Panc1 (cell line): Measurements from ENCODE around the gene CLTC. TPM values are rescaled to one million over a fixed set of nuclear protein-coding genes. Genes with fewer than 3 reads are reported as not detected.

Experiments
- ATAC-seq: fragments of 200-7000 bp; cut with Tn5 transposase; 2 replicates; pipeline ENCODE4 v1.9.1; 2020; ENCODE audit warnings: mild to moderate bottlenecking, moderate library complexity
- BruUV-seq: library from RNA; stranded (reverse); fragments of 400-500 nt; replicated peaks from 2 replicates; lab custom pipeline; 2021; lab: Mats Ljungman, UMichigan
- CTCF ChIA-PET: fragments of 300-600 bp; sonication (Branson Sonifier 250); formaldehyde crosslinking; loops from one replicate; lab custom pipeline; 2022; ENCODE audit warnings: antibody characterized with exemption; lab: Charles Lee
- POLR2A ChIA-PET: fragments of 300-600 bp; sonication (Branson Sonifier 250); formaldehyde crosslinking; loops from one replicate; lab custom pipeline; 2022; ENCODE audit warnings: antibody characterized with exemption; lab: Charles Lee
- DNase-seq: peaks from one replicate; pipeline ENCODE4 v3.0.0-alpha.2; 2010; ENCODE audit warnings: low read depth, low spot score
- H3K27ac ChIP-seq: 2 replicates; pipeline ENCODE4 v1.5.1; 2011; ENCODE audit warnings: mild to moderate bottlenecking, low read length, inconsistent platforms
- H3K27me3 ChIP-seq: fragments of 200-500 bp; sonication (Bioruptor generic); 2 replicates; pipeline ENCODE4 v1.6.0; 2014; ENCODE audit warnings: low read length, inconsistent platforms; ENCODE audit not compliant: control insufficient read depth, insufficient read depth
- H3K36me3 ChIP-seq: fragments of 200-500 bp; sonication (Bioruptor generic); 2 replicates; pipeline ENCODE4 v1.5.1; 2014; ENCODE audit warnings: inconsistent platforms, mild to moderate bottlenecking, low read length, moderate library complexity; ENCODE audit not compliant: control insufficient read depth, insufficient read depth
- H3K4me1 ChIP-seq: 2 replicates; pipeline ENCODE4 v1.5.1; 2011; ENCODE audit warnings: inconsistent platforms, mild to moderate bottlenecking, low read length, moderate library complexity; ENCODE audit not compliant: control insufficient read depth, insufficient read depth
- H3K4me3 ChIP-seq, 2 experiments: 2 replicates each; pipeline ENCODE4 v1.5.1; 2011 to 2012; ENCODE audit warnings: low read depth in 2 of 2, low read length in 2 of 2, mild to moderate bottlenecking in 2 of 2, inconsistent platforms in 1 of 2, moderate library complexity in 1 of 2
- H3K9me3 ChIP-seq: fragments of 200-500 bp; sonication (Bioruptor generic); 2 replicates; pipeline ENCODE4 v1.5.1; 2014; ENCODE audit warnings: low read depth, mild to moderate bottlenecking, inconsistent platforms, low read length, moderate library complexity; ENCODE audit not compliant: control insufficient read depth, insufficient read depth
- POLR2AphosphoS5 ChIP-seq: IDR thresholded peaks from 2 replicates; pipeline ENCODE4 v1.6.1; 2012; ENCODE audit warnings: mild to moderate bottlenecking, low read depth, low read length, moderate library complexity
- SIN3A ChIP-seq: IDR thresholded peaks from 2 replicates; pipeline ENCODE4 v1.6.1; 2012; ENCODE audit warnings: low read depth, mild to moderate bottlenecking, low read length, moderate library complexity, borderline replicate concordance; ENCODE audit not compliant: insufficient read depth
- TCF7L2 ChIP-seq: IDR thresholded peaks from 2 replicates; pipeline ENCODE4 v1.6.1; 2011; ENCODE audit warnings: mild to moderate bottlenecking, low read depth, low read length, inconsistent platforms
- in situ Hi-C: cut with HindIII; loops from 2 replicates; pipeline ENCODE4 v1.10.0; 2016; ENCODE audit warnings: low sequenced_read_pairs, low pct_unique_long_range_greater_than_20kb
- intact Hi-C: fragments of 100-400 bp; cut with micrococcal nuclease; formaldehyde crosslinking; loops from one replicate; pipeline ENCODE4 v1.10.0; 2022; ENCODE audit not compliant: unreplicated experiment
- total RNA-seq: library from RNA; stranded (reverse); gene quantifications from one replicate; pipeline ENCODE4 v1.2.1, GENCODE V29; 2021; ENCODE audit not compliant: unreplicated experiment
- TF ChIP-seq, protein P1 (sequence below), 2 experiments: IDR thresholded peaks; 2 replicates each; pipeline ENCODE4 v1.6.1; 2011 to 2012; ENCODE audit warnings: low read depth in 2 of 2, control low read depth in 1 of 2, low read length in 1 of 2, mild to moderate bottlenecking in 1 of 2, moderate library complexity in 1 of 2; ENCODE audit not compliant: insufficient read depth in 1 of 2
- TF ChIP-seq, protein P2 (sequence below): fragments of 450-650 bp; IDR thresholded peaks from 2 replicates; pipeline ENCODE4 v1.5.1; 2017; ENCODE audit warnings: mild to moderate bottlenecking

CLTC gene
- total RNA-seq, 1 experiment from 2014 or later = 221 TPM

DNA sequence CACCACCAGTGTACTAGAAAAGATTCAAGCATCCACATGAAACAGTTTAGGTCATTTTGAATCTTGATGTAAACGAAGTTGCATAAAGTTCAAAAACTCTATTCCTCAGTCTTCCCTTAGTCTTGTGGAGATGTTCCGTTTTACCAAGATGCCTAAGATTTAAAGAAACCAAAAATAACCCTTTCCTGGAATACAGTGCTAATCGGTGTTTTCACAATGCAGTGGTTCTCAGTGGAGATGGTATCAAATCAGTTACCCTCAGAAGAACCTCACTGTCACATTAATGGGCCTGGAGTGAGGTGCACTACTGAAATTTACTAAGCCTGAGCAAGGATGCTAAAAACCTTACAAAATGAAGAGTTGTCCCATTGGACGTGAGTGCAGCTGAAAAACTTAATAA lies 78.4 kb downstream of the CLTC start:
- Histone ChIP-seq H3K4me1 (peaks cover 50% of the 10 kb centered on the region), H3K36me3 (peaks cover 48% of the 10 kb centered on the region), H3K27ac (peak overlapping the region; percentile 79), H3K9me3 (no peaks in the 10 kb centered on the region), H3K4me3 (no peak overlapping the region), H3K27me3 (no peaks in the 10 kb centered on the region)
- CTCF ChIA-PET = no interaction called here
- in situ Hi-C loops = no loop called here
- DNase-seq = no peak
- intact Hi-C loops = no loop called here
- POLR2A ChIA-PET = no interaction called here
- BruUV-seq = no TSS peak
- ATAC-seq = no peak
- TF ChIP-seq, protein P1, sequence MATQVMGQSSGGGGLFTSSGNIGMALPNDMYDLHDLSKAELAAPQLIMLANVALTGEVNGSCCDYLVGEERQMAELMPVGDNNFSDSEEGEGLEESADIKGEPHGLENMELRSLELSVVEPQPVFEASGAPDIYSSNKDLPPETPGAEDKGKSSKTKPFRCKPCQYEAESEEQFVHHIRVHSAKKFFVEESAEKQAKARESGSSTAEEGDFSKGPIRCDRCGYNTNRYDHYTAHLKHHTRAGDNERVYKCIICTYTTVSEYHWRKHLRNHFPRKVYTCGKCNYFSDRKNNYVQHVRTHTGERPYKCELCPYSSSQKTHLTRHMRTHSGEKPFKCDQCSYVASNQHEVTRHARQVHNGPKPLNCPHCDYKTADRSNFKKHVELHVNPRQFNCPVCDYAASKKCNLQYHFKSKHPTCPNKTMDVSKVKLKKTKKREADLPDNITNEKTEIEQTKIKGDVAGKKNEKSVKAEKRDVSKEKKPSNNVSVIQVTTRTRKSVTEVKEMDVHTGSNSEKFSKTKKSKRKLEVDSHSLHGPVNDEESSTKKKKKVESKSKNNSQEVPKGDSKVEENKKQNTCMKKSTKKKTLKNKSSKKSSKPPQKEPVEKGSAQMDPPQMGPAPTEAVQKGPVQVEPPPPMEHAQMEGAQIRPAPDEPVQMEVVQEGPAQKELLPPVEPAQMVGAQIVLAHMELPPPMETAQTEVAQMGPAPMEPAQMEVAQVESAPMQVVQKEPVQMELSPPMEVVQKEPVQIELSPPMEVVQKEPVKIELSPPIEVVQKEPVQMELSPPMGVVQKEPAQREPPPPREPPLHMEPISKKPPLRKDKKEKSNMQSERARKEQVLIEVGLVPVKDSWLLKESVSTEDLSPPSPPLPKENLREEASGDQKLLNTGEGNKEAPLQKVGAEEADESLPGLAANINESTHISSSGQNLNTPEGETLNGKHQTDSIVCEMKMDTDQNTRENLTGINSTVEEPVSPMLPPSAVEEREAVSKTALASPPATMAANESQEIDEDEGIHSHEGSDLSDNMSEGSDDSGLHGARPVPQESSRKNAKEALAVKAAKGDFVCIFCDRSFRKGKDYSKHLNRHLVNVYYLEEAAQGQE (IDR thresholded peaks at IDR 0.05; ENCODE audit: insufficient read depth in 1 of 2, low read depth in 2 of 2, low read length in 1 of 2) = no peak
- TF ChIP-seq, protein P2, sequence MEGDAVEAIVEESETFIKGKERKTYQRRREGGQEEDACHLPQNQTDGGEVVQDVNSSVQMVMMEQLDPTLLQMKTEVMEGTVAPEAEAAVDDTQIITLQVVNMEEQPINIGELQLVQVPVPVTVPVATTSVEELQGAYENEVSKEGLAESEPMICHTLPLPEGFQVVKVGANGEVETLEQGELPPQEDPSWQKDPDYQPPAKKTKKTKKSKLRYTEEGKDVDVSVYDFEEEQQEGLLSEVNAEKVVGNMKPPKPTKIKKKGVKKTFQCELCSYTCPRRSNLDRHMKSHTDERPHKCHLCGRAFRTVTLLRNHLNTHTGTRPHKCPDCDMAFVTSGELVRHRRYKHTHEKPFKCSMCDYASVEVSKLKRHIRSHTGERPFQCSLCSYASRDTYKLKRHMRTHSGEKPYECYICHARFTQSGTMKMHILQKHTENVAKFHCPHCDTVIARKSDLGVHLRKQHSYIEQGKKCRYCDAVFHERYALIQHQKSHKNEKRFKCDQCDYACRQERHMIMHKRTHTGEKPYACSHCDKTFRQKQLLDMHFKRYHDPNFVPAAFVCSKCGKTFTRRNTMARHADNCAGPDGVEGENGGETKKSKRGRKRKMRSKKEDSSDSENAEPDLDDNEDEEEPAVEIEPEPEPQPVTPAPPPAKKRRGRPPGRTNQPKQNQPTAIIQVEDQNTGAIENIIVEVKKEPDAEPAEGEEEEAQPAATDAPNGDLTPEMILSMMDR = no peak
- TF ChIP-seq TCF7L2 (no peak), POLR2AphosphoS5 (no peak; the same call in 1 of the 2 replicates), SIN3A (no peak)

DNA sequence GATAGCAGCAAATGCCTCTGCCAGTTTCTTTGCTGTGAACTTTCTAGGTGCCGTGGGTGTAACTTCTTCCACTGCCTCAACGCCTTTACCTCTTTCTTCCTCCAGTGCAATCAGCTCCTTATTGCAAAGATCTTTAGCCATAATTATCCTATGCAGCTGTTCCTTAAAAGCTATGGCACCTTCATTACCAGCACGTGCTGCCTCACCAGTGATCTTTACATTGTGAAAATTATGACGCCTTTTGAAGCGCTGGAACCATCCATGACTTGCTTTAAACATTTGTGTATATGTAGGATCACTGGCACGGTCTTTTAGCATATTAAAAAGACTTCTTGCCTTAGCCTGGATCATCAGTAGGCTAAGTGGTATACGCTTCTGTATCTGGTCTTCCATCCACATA lies 79.5 kb downstream of the CLTC start:
- no peak for DNase-seq
- intact Hi-C loops = no loop called here
- no peak for TF ChIP-seq POLR2AphosphoS5
- TF ChIP-seq, protein P2 = no peak
- no peak for TF ChIP-seq SIN3A
- no peak for TF ChIP-seq TCF7L2
- TF ChIP-seq, protein P1 (IDR thresholded peaks at IDR 0.05; ENCODE audit: insufficient read depth in 1 of 2, low read depth in 2 of 2, low read length in 1 of 2) = no peak
- peaks cover 51% of the 10 kb centered on the region for H3K4me1 ChIP-seq
- no peaks in the 10 kb centered on the region for H3K9me3 ChIP-seq
- no peaks in the 10 kb centered on the region for H3K27me3 ChIP-seq
- no peak overlapping the region for H3K4me3 ChIP-seq
- no peak for ATAC-seq
- 0 out of 2 replicates have a peak overlapping the region, but pooled peaks have one; percentile 79 for H3K27ac ChIP-seq
- peaks cover 43% of the 10 kb centered on the region for H3K36me3 ChIP-seq
- ChIA-PET CTCF (interaction anchor here (0.5 kb wide), 1 partner anchor 160 kb away, joined by 3 read pairs; no protein-coding TSS in a partner anchor), POLR2A (no interaction called here)
- BruUV-seq = TSS peak; percentile 24
- in situ Hi-C loops = no loop called here
